HG03521 (cell line): Measurements from ENCODE around the gene ZNF747.
"Not testable (repeated sequence)": the region's sequence is repeated elsewhere in the genome, so short reads cannot be mapped to it uniquely, and the experiment has no call there.

Experiments used
- ATAC-seq: cut with Tn5 transposase; IDR thresholded peaks from one replicate; pipeline ENCODE4 v1.9.1; 2021; ENCODE audit warnings: mild to moderate bottlenecking, moderate library complexity; ENCODE audit not compliant: unreplicated experiment

The ZNF747 gene

GRCh38 chr16:30557957-30558788 is 23.5 kb upstream of the ZNF747 start, which contains the start of gene ZNF764:
TSS of gene ZNF764 (minus strand) at chr16:30558374. CDS start at chr16:30558182, 192 bp downstream.
- ATAC-seq, result peak; percentile 89

GRCh38 chr16:30557707-30557956 is 23.0 kb upstream of the ZNF747 start:
- ATAC-seq, result peak; percentile 11

- ATAC-seq, result no peak
Measured at GRCh38 chr16:30556125-30556473, 21.4 kb upstream of the ZNF747 start.

- no peak for ATAC-seq
Measured at GRCh38 chr16:30555315-30556124, 20.9 kb upstream of the ZNF747 start.

- ATAC-seq, result no peak
Measured at GRCh38 chr16:30554557-30555314, 20.1 kb upstream of the ZNF747 start.

GRCh38 chr16:30553393-30553899 is 18.8 kb upstream of the ZNF747 start:
- ATAC-seq, result no peak

GRCh38 chr16:30552956-30553355 is 18.3 kb upstream of the ZNF747 start:
- ATAC-seq, result no peak

- ATAC-seq, result no peak
Measured at GRCh38 chr16:30551781-30552180, 17.1 kb upstream of the ZNF747 start.

- no peak for ATAC-seq
Measured at GRCh38 chr16:30548416-30549253, 14.0 kb upstream of the ZNF747 start.

GRCh38 chr16:30546115-30546514 is 11.5 kb upstream of the ZNF747 start:
- no peak for ATAC-seq

- ATAC-seq, result no peak
Measured at GRCh38 chr16:30543067-30543466, 8.4 kb upstream of the ZNF747 start.

GRCh38 chr16:30541502-30542329 is 7.1 kb upstream of the ZNF747 start:
- no peak for ATAC-seq

- not testable (repeated sequence) for ATAC-seq
Measured at GRCh38 chr16:30540916-30541464, 6.3 kb upstream of the ZNF747 start.

GRCh38 chr16:30539986-30540526 is 5.4 kb upstream of the ZNF747 start:
- ATAC-seq, result not testable (repeated sequence)

- ATAC-seq, result no peak
Measured at GRCh38 chr16:30539000-30539964, 4.6 kb upstream of the ZNF747 start.

- ATAC-seq, result not testable (repeated sequence)
Measured at GRCh38 chr16:30536391-30537024, 1.9 kb upstream of the ZNF747 start.

GRCh38 chr16:30535777-30536190 is 1.1 kb upstream of the ZNF747 start:
- ATAC-seq, result no peak
